OCI-M2 (cell line): Measurements from ENCODE around the gene CDR2L.
A peak's percentile ranks its signal among the peaks of the same experiment; 100 is the strongest.
"Not testable (repeated sequence)": the region's sequence is repeated elsewhere in the genome, so short reads cannot be mapped to it uniquely, and the experiment has no call there.

Experiments used
- DNase-seq: peaks from one replicate; lab custom pipeline; 2025; ENCODE audit not compliant: unreplicated experiment; lab: John Stamatoyannopoulos, UW

Gene CDR2L

DNA sequence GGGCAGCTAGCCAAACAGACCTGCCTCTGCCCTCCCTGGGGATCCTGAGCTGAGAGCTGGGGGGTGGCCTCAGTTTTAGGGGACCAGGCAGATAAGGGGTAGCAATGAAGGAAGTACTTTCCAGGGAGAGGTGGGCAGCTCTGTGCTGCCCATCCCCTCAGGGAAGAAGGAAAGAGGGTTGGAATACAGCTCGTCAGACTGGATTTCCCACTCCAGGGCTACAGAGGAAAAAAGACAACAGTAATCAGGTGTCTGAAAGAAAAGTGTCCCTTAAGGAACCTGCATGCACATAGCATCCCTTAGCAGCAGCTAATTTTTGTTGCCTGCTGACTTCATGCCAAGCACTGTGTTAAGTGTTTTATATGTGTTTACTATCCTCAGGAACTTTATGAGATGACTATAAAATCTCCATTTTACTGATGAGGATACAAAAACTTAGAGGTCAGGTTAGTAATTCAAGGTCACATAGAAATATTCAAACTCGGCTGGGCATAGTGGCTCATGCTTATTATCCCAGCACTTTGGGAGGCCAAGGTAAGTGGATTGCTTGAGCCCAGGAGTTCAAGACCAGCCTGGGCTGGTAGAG, 21.8 kb downstream of the CDR2L start:
- no peak for DNase-seq

DNA sequence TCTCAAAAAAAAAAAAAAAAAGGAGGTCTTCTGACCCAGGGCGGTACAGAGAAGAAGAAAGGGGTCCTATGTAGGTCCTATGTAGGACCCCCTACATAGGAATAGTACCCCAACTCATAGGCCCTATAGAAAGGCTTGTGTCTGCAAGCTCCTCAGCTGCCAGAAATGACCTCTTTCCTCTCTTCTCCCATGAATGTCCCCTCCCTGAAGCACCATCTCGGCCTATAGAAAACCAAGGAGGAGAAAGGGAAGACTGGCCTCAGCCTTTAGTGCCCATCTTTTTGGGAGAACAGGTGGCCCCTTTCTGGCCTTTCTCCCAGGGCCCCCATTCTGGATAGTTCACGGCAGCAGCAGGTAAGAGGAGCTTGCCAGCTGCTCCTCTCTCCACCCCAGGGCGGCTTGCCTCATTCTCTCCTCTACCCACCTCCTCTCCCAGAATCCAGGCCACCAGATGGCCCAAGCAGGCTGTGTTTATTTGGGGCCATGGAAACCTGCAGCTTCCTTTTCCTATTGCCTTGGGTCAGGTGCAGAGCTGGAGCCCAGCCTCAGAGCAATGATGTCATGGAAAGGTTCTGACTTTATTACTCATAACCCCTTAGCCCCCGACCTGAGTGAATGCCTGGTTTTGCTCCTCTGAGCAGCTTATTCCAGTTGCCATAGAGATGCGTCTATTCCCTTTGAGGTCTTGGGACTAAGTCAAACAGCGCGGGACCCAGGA, 23.4 kb downstream of the CDR2L start:
- DNase-seq: no peak

DNA sequence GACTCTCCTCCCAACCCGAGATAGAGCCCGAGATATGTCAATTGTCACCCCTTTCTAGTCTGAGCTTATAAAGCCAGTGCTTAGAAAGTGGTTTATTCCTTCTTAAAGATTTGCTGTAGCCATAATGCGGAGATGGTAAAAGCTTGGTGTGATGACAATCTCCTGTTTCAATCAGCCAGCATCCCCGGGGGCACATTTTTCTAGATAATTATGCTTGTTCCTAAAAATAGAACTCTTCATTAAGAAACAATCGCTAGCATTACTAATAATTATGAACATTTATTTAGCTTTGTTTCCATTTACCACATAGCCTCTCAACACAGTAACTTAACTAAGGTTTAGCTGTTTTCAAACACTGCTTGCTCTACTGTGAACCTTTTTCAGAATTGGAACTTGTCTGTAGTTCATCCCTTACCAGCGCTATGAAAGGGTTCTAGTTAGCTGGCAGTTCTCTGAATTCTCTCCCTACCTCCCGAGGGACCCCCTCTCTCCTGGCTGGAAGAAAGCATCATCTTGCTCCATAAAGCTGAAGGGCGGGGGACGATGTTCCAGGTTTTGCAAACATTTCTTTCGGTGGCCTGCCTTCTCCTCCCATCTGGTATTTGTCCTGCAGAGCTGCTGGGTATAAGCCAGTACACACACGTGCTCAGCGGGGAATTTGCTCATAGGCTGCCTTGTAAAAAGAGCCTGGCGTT, 24.1 kb downstream of the CDR2L start:
- DNase-seq: no peak

DNA sequence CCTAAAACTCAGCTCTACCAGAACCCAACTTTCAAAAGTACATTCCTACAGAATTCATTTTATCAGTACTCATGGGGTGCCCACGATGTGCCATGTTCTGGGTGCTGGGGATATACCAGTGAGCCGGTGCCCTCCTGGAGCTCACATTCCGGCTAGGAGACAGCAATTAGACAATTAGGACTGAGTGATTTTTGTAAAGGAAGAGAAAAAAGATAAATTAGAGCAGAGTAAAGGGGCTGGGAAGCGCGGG, 24.6 kb downstream of the CDR2L start:
- no peak for DNase-seq

DNA sequence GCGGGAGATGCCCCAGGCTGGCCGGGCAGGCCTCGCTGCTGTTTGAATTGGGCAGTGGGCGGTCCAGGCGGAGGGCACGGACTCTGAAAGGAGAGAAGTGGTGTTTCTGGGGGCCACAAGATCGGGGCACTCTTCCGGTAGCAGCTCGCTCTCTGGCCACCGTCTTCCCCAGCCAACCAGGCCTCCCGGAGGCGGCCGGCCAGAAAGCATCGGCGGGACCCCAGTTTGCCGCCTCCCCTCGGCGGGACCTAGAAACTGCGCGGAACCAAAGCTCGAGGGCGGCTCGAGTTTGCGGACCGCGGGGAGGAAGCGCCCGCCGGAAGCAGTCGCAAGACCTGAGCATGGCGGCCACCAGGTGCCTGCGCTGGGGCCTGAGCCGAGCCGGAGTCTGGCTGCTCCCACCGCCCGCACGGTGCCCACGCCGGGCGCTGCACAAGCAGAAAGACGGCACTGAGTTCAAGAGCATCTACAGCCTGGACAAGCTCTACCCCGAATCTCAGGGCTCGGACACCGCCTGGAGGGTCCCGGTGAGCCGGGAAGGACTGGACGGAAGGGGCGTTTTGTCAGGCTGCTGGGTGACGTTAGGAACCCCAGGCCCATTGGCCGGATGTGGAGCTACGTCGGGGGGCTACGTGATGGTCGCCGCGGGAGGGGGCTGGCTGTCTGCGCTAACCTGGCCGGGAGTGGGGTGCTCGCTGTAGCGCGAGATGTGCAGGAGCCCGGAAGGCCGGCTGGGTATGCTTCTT, 25.1 kb downstream of the CDR2L start, which contains the start of gene MRPL58:
MRPL58 (plus strand) TSS at position 325 of the 746 bp plus-strand sequence; CDS start at position 342, 17 bp downstream.
- no peak for DNase-seq

DNA sequence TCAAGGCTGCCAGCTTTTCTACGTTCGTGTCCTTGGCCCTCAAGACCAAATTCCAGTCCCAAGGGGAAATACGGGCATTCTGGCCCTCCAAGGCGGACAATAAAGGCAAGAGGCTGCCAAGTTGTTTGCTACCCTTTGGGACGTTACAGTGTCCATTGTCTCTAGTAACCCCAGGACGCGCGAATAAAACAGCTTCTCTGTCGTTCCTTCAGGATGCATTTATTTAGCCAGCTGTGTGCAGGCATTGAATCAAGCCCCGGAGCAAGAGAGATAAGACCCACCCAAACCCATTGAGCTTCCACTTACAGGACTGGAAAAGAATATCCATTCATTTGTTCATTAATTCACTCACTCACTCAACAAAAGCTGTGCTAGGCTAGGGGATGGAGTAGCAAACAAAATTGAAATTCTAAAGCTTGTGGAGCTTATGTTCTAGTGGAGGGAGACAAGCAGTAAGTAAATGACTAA, 25.7 kb downstream of the CDR2L start:
- DNase-seq: no peak

DNA sequence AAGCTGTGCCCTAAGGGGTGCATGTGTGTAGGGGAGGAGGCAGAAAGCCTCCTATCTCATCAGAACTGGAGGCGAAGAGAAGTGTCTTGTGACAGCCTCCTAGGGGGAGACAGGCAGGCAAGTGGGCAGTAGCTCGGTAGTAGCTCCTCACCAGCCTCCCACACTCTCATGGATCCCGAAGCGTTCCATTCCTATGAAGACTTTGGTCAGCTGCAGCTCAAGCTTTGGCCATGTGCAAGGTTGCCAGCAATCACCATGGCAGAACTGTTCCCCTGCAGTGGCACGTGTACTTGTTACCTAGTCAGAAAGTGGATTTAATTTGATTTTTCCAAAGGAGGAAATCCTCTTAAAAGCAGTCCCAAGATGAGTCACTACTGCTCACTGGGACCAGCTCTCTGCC, 31.7 kb downstream of the CDR2L start:
- DNase-seq: no peak

DNA sequence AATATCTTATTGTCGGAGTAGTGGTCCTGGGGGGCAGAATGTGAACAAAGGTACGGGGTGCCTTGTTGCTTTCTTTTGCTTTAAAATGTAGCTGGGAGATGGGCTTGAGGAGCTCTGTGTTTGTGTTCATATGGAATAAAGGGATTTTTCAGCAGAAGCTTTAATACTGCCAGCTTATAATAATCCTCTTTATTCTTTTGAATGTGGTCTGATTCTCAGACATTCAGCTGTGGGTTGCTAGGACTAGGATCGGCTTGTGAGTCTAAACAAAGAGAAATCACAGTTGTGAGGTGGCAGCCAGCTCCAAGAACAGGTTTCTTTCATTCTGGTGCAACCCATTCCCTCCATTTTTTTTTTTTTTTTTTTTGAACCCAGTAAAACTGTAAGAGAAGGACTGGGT, 32.3 kb downstream of the CDR2L start:
- DNase-seq: no peak

DNA sequence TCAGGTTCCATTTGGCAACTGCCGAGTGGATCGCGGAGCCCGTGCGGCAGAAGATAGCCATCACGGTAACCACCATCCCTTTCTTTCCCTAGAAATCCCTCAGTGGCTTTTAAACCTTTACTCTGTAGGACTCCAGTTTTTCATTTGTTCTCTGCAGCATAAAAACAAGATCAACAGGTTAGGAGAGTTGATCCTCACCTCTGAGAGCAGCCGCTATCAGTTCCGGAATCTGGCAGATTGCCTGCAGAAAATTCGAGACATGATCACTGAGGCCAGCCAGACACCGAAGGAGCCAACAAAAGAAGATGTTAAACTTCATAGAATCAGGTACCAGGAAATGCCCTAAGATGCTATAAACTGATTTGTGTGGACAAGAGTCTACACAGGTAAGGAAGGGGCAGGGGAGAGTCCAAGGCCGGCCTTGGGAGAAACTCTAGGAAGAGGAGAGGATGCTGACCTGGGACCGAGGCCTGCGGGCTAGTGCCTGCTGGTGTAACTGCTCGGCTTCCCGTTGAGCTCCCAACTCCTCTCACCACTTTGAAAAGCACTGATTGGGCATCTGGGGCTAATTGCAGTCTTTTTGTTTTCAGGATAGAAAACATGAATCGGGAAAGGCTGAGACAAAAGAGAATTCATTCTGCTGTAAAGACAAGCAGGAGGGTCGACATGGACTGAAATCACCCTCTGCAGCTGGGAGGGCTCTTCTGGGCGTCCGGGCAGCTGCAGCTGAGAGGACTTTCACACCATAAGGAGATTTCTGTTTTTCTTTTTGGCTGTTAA, 33.1 kb downstream of the CDR2L start:
- DNase-seq: no peak

DNA sequence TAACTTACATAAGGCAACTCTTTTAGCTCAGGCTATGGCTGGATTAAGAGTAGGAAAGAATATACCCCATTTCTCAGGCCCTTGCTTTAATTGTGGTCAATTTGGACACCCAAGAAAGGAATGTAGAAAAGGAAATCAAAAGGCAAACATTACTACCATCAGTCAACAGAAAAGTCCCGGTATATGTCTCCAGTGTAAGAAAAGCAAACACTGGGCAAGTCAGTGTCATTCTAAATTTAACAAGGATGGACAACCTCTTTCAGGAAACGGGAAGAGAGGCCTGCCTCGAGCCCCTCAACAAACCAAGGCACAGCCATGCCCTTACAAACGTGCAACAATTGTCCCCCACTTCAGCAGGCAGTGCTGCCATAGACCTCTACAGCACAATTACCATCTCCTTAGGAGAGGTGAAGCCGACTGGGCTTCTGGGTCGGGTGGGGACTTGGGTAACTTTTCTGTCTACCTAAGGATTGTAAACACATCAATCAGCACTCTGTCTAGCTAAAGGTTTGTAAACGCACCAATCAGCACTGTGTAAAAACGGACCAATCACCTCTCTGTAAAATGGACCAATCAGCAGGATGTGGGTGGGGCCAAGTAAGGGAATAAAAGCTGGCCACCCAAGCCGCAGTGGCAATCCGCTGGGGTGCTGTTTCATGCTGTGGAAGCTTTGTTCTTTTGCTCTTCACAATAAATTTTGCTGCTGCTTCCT, 37.4 kb downstream of the CDR2L start:
- no peak for DNase-seq

DNA sequence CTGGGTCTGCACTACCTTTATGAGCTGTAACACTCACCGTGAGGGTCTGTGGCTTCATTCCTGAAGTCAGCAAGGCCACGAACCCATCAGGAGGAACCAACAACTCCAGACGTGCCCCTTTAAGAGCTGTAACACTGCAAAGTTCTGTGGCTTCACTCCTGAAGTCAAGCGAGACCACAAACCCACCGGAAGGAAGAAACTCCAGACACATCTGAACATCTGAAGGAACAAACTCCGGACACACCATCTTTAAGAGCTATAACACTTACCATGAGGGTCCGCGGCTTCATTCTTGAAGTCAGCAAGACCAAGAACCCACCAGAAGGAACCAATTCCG, 37.9 kb downstream of the CDR2L start:
- not testable (repeated sequence) for DNase-seq

DNA sequence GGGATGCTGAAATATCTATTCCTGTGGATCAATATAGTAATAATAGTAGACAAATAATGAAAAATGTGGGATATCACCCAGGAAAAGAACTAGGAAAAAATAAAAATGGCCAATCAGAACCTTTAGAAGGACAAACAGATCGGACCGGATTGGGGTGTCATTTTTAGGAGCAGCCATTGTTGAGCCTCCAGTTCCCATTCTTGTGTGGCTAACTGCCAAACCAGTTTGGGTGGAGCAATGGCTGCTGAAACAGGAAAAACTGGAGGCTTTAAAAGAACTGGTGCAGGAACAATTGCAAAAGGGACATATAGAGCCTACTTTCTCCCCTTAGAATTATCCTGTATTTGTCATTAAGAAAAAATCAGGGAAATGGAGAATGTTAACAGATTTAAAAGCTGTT, 39.2 kb downstream of the CDR2L start:
- DNase-seq: not testable (repeated sequence)

DNA sequence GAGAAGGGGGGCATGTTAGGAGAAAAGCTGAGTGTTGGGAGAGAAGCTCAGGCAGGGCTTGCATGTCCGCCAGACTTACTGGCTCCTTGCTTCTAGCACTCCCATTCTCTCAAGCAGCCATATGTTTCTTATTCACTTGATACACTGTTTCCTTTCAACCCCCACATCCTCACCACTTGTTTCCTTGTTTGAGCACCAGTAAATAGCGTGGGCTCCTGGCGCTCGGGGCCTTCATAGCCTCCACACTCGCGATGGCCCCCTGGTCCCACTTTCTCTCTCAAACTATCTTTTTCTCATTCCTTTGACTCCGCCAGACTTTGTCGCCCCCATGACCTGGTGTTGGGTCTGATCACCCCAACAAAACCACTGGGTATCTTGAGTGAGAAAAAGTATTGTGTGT, 42.7 kb downstream of the CDR2L start:
- DNase-seq: no peak

DNA sequence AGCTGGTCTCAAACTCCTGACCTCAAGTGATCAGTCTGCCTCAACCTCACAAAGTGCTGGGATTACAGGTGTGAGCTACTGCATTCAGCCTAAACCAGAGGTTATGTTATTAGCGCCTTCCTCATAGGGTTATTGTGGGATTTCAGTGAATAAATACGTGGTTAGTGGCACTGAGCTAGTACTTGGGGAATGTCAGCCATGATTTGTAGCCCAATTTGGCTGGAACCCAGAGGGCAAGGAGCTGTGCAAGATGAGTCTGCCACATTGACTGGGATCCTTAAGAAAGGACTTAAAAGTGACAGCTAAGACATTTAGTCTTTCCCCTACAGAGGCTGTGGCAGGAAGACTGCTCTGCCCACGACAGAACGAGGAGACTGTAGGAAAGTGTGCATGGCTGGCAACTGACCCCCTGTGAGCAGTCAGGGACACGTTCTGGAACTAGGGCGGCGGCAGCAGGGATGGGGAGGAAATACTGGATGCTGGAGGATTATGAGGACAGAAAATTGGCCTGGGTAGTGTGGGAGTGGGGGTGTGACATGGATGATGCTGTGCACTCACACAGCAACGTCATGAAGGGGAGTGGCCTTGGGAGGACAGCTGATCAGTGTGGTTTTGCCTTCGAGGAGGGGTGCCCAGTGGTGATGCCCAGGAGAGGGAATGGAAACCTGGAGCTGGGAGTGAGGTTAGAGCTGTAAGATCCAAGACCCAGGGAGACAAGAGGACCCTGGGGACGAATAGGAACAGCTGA, 44.7 kb downstream of the CDR2L start:
- DNase-seq: no peak

DNA sequence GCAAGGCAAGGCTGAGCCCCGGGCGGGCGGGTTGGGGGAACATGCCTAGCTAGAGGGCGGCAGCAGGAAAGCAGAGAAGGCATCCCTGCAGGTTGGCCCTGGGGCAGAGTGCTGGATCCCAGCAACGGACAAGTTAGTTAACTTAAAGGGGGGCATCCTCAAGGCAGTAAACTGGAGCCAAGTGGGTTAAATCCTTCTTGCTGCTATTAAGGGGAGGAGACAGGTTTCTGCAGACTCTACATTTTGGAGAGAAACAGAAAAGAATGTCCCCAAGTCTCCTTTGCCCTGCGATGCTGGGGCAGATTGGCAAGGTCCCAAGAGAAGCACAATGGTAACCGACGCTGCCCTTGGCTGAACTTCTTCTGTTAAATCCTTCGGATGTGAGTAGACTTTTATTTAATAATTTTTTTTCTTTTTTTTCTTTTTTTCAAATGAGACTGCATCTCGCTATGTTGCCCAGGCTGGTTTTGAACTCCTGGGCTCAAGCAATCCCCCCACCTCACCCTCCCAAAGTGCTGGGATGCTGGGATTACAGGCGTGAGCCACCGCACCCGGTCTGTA, 45.4 kb downstream of the CDR2L start:
- no peak for DNase-seq

DNA sequence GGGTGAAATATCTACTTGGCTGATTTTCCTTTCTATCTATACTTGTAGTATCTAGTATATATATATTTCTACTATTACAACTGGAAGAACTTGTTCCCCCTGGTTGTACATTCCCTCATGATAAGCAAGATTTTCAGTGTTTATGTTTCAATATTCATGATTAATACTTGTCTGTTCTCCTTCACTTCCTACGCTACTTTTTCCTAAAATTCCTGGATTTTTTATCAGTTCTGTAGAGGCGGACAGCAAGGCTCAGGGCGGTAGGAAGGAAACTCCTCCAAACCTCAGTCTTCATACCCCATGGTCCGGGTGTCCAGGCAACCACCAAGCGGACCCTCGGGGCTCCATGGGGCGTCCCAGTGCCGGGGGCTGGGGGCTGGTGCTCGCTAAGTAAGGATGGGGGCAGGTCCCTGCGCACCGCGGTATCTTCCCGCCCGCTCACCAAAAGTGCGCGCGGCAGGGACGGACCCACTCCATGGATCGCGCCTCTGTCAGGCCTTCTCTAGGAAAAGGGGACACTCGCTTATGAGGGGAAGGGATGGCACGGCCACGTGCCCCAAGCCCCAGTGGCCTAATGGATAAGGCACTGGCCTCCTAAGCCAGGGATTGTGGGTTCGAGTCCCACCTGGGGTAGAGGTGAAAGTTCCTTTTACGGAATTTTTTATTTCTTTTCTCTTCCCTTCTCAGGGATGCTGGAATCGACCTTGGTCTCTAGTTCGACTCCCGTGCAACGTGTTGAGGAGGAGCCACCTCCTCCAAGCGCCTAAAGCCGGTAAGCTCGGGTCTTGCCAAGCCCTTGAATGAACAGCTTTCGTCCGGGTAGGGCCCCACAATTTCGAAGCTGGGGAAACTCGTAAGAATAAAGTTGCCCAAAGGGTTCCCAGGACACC, 46.2 kb downstream of the CDR2L start:
- peak; percentile 87 for DNase-seq

DNA sequence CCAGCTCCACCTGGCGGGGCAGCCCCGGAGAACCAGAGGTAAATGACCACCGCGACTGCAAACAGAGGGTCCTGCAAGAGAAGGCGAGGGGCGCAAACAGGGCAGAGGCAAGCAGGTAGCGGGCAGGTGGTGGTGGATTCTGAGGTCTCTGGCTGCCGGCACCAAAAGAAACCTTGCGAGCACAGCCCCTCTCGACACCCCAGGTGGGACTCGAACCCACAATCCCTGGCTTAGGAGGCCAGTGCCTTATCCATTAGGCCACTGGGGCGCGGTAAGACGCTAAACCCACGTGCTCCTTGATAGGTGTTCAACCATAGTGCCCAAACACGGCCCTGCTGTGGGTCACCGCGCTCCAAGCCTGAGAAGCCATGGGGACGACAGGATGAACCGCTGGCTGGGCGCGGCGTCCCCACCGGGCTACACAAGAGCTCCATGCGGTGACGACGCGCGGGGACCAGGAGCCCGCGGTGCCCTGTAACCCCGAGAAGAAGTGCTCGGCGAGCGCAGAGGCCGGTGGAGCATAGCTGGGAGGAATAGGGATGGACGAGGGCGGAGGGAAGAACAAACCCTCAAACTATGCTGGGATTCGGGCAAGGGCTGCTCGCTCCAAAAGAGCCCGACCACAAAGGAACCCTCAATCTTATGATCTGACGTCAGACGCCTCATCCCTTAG, 46.9 kb downstream of the CDR2L start:
- peak; percentile 67 for DNase-seq
